DOHH2 (cell line): ENCODE results near the gene TAL1.
"Not testable (repeated sequence)": the region's sequence is repeated elsewhere in the genome, so short reads cannot be mapped to it uniquely, and the experiment has no call there.

ENCODE experiments used
- CTCF ChIP-seq: fragments of 200-600 bp; sonication (generic); IDR thresholded peaks from one replicate; pipeline ENCODE4 v1.5.1; 2014; ENCODE audit warnings: antibody characterized with exemption, mild to moderate bottlenecking, low read depth, low read length; ENCODE audit not compliant: poor library complexity, severe bottlenecking
- EZH2phosphoT487 ChIP-seq: fragments of 200-600 bp; sonication (generic); IDR thresholded peaks from 2 replicates; pipeline ENCODE4 v1.6.1; 2017; ENCODE audit warnings: borderline replicate concordance, mild to moderate bottlenecking, antibody characterized with exemption, low read length, moderate library complexity, mixed read lengths

DNA sequence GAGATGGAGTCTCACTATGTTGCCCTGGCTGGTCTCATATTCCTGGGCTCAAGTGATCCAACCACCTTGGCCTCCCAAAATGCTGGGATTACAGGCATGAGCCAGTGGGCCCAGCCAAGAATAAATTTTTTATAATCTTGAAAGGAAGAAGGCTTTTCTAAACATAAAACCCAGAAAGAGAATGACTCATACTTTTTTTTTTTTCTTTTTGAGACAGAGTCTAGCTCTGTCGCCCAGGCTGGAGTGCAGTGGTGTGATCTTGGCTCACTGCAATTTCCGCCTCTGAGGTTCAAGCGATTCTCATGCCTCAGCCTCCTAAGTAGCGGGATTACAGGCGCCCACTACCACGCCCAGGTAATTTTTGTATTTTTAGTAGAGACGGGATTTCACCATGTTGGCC, 43.8 kb upstream of the TAL1 start:
- not testable (repeated sequence) for TF ChIP-seq CTCF, EZH2phosphoT487
